ENCODE data around the gene N4BP2L1. TPM values are rescaled to one million over a fixed set of nuclear protein-coding genes. Genes with fewer than 3 reads are reported as not detected.

The N4BP2L1 gene
- total and polyA plus RNA-seq, 2 of the 8 experiments (the other 6 are each of a cell fraction or from before 2014, with no cell fraction given): 1.3 to 3.1 TPM

DNA sequence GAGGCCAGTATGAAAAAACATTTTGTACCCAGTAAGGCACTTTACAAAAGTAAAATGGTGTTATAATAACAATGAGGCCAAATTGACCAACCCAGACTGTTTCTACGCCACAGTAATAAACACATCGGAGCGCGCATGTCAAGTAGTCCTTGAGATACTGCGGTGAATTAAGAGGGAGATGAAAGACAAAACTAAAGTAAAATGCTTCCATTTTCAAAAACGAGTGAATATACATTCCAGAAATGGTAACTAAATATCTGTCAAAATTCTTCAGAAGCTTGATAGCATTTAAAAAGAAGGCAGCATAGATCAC, 19.0 kb downstream of the N4BP2L1 start:
- Histone ChIP-seq H4K20me1 (replicated peaks in 1 of 2; ENCODE audit: control insufficient read depth in 1 of 2, insufficient read depth in 2 of 2, low read length in 2 of 2) (no peaks in the 10 kb centered on the region), H3K23me2 (ENCODE audit: low read depth, low read length) (peaks cover 9% of the 10 kb centered on the region), H3K56ac (replicated peaks; ENCODE audit: insufficient read length, low read depth, low read length) (no peak overlapping the region), H3K4me3 (ENCODE audit: extremely low read depth in 1 of 4, insufficient read depth in 2 of 4, low read depth in 3 of 4, low read length in 4 of 4) (peak overlapping the region in 2 of 4 experiments; percentile 10 to 62; a peak in 1 of 8 replicates), H2BK15ac (ENCODE audit: low read length) (no peak overlapping the region), H3K4me1 (replicated peaks in 1 of 4; ENCODE audit: control insufficient read depth in 3 of 4, insufficient read depth in 4 of 4, low read length in 3 of 4) (peaks cover 0 to 7% (median 5%) of the 10 kb centered on the region in 4 experiments; a peak in 5 of 7 replicates), H3K18ac (ENCODE audit: extremely low read depth, low read length) (no peak overlapping the region), H3K9me3 (ENCODE audit: insufficient read depth in 2 of 2, low read depth in 1 of 2, low read length in 1 of 2) (no peaks in the 10 kb centered on the region), H2BK20ac (ENCODE audit: low read length) (no peak overlapping the region), H4K8ac (ENCODE audit: extremely low read depth, insufficient read depth, low read length) (no peak overlapping the region), H3K27ac (ENCODE audit: low read depth, low read length) (no peak overlapping the region), H3K9ac (replicated peaks in 1 of 4; ENCODE audit: extremely low read depth in 1 of 4, low read depth in 3 of 4, low read length in 3 of 4) (no peak overlapping the region), H2BK12ac (ENCODE audit: low read depth, low read length) (no peak overlapping the region), H3K4me2 (ENCODE audit: insufficient read depth in 1 of 2, low read depth in 2 of 2, low read length in 2 of 2) (peak overlapping the region in 1 of 2 experiments; percentile 89; a peak in 2 of 4 replicates), H3K79me1 (ENCODE audit: low read depth, low read length) (no peaks in the 10 kb centered on the region), H3K4ac (replicated peaks; ENCODE audit: insufficient read length, low read depth, low read length) (no peak overlapping the region), H3K79me2 (ENCODE audit: control insufficient read depth in 1 of 2, insufficient read depth in 2 of 2, low read length in 2 of 2) (no peaks in the 10 kb centered on the region), H2AK5ac (ENCODE audit: low read depth, low read length) (no peak overlapping the region), H3K36me3 (ENCODE audit: control insufficient read depth in 2 of 4, insufficient read depth in 4 of 4, low read length in 3 of 4) (no peaks in the 10 kb centered on the region), H4K91ac (replicated peaks; ENCODE audit: insufficient read length, low read length) (no peak overlapping the region), H3K27me3 (replicated peaks in 1 of 4; ENCODE audit: control insufficient read depth in 3 of 4, extremely low read depth in 1 of 4, insufficient read depth in 3 of 4, low read length in 3 of 4) (peaks cover 0 to 3% (median 0%) of the 10 kb centered on the region in 4 experiments; a peak in 6 of 7 replicates), H2BK120ac (replicated peaks; ENCODE audit: low read depth, low read length) (no peak overlapping the region), H2AFZ (ENCODE audit: low read length) (peak overlapping the region; percentile 17; the same call in 1 of the 2 replicates), H4K5ac (ENCODE audit: insufficient read length, low read depth, low read length) (no peak overlapping the region), H3K23ac (ENCODE audit: insufficient read length) (no peak overlapping the region), H2BK5ac (ENCODE audit: low read depth, low read length) (no peak overlapping the region), H3K14ac (ENCODE audit: insufficient read length) (no peak overlapping the region)
- 84% methylated on average over 6 of the region's 6 CpGs; no CpG with 5 or more reads in 1 of the 2 experiments for WGBS, 2 experiments (ENCODE audit: extremely low coverage in 1 of 2, insufficient coverage in 1 of 2, insufficient read length in 1 of 2, insufficient replicate concordance in 2 of 2, low coverage in 1 of 2, low lambda C conversion rate in 2 of 2, missing lambda C conversion rate in 1 of 2)
- FAIRE-seq (no peak), DNase-seq (ENCODE audit: low read depth in 1 of 2, low spot score in 2 of 2) (no peak)
- CTCF ChIA-PET (ENCODE audit: partially characterized antibody): interaction anchor here (0.7 to 2.1 kb wide), 4 partner anchors 18 to 260 kb away, joined by 3 to 8 read pairs (median 5); no protein-coding TSS in a partner anchor
- POLR2A ChIA-PET (ENCODE audit: partially characterized antibody): interaction anchor here (0.9 to 2.7 kb wide), 8 partner anchors 12 to 94 kb away, joined by 3 to 15 read pairs (median 5); partner anchors contain the start of genes BRCA2, N4BP2L1 and ZAR1L
- TF ChIP-seq KDM1A (IDR thresholded peaks at IDR 0.05; ENCODE audit: borderline replicate concordance, low read length) (no peak), TAF1 (IDR thresholded peaks at IDR 0.05; ENCODE audit: low read depth, low read length) (no peak), CHD1 (IDR thresholded peaks at IDR 0.05; ENCODE audit: low read depth, low read length) (no peak)

Measured in H1 (cell line).